Measurements from ENCODE around the gene RAD51. TPM values are rescaled to one million over a fixed set of nuclear protein-coding genes. Genes with fewer than 3 reads are reported as not detected.
A peak's percentile ranks its signal among the peaks of the same experiment; 100 is the strongest.

RAD51 gene
- under 1 TPM in 3 of 4 donors, not detected in 1; 0.56 to 0.75 (median 0.60) TPM for total RNA-seq

DNA sequence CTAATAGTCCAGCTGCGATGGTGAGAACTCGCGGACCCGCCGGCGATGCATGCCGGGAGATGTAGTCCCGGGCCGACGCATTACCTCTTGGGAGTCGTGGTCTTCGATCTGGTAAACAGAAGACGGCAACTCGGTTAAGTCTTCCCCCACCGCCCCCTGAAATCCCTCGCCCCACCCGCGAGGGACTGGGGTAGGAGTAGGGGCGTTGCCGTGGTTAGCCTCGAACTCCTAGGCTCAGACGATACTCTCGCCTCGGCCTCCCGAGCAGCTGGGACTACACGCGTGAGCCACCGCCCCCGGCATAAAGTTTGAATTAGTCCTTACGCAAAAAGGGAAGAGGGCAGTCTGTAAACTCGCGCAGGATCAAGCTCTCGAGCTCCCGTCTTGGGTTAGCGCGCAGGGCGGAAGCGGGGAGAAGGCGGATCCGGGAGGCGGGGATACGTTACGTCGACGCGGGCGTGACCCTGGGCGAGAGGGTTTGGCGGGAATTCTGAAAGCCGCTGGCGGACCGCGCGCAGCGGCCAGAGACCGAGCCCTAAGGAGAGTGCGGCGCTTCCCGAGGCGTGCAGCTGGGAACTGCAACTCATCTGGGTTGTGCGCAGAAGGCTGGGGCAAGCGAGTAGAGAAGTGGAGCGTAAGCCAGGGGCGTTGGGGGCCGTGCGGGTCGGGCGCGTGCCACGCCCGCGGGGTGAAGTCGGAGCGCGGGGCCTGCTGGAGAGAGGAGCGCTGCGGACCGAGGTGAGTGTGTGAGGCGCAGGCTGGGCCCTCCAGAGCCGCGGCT is at the start of gene RAD51:
RAD51 (plus strand) TSS at position 487 of the 781 bp plus-strand sequence. CDS start 3,585 bp downstream, outside the sequence.
- ATAC-seq = peak; percentile 98
- Histone ChIP-seq H3K4me3 (peak within 1 kb of the TSS; percentile 92 to 99 (median 94)), H3K9me3 (no peaks in the 10 kb centered on the region), H3K27ac (peak within 1 kb of the TSS; percentile 99 to 100 (median 100)), H3K27me3 (no peaks in the 10 kb centered on the region), H3K36me3 (peaks cover 0 to 9% of the 10 kb centered on the region in 2 donors), H3K4me1 (peaks cover 16 to 20% of the 10 kb centered on the region in 2 donors)
- intact Hi-C loops (cut with DNase I; ENCODE audit: low total_unique reads) (loop anchor here (1.0 to 5.0 kb wide), 4 partner anchors 60 to 197 kb away; partner anchors contain the start of genes DNAJC17, RMDN3, VPS18 and ZFYVE19), in situ Hi-C loops (cut with MboI; ENCODE audit: low sequenced_read_pairs in 4 of 4) (loop anchor here in 2 of 4 donors (5.0 to 25.0 kb wide), 4 partner anchors 92 to 200 kb away; partner anchors contain the start of genes KNL1 (in 1 of the 2) and VPS18 (in 1 of the 2))
- peak; percentile 80 to 86 for DNase-seq
- TF ChIP-seq, protein P1, sequence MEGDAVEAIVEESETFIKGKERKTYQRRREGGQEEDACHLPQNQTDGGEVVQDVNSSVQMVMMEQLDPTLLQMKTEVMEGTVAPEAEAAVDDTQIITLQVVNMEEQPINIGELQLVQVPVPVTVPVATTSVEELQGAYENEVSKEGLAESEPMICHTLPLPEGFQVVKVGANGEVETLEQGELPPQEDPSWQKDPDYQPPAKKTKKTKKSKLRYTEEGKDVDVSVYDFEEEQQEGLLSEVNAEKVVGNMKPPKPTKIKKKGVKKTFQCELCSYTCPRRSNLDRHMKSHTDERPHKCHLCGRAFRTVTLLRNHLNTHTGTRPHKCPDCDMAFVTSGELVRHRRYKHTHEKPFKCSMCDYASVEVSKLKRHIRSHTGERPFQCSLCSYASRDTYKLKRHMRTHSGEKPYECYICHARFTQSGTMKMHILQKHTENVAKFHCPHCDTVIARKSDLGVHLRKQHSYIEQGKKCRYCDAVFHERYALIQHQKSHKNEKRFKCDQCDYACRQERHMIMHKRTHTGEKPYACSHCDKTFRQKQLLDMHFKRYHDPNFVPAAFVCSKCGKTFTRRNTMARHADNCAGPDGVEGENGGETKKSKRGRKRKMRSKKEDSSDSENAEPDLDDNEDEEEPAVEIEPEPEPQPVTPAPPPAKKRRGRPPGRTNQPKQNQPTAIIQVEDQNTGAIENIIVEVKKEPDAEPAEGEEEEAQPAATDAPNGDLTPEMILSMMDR (IDR thresholded peaks at IDR 0.05 in 4 of 5, conservative IDR thresholded peaks at IDR 0.05 in 1 of 5) = no peak
- TF ChIP-seq POLR2A (IDR thresholded peaks at IDR 0.05) = peak; percentile 39 to 46

DNA sequence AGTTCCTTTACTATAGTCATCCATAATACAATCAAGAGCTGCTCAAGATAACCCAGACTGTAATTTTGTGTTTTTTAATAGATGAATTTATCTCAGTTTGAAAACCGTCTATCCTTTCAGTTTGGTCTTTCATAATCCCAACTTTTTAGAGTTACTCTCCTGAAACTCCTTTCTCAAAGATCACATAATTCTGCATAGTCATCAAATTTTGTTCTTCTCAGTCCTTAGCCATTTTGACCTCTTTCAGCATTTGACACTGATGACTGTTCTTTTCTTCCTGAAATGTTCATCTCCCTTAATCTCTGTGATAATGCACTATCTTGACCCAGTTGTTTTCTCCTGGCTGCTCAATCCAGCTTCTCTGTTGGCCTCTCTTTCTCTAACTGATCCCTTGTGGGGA is 47.5 kb upstream of the RAD51 start:
- TF ChIP-seq, protein P1 (IDR thresholded peaks at IDR 0.05 in 4 of 5, conservative IDR thresholded peaks at IDR 0.05 in 1 of 5) = no peak
- TF ChIP-seq POLR2A (IDR thresholded peaks at IDR 0.05) = no peak
- no peaks in the 10 kb centered on the region for H3K9me3 ChIP-seq
- in situ Hi-C loops (cut with MboI; ENCODE audit: low sequenced_read_pairs in 4 of 4) = no loop called here
- intact Hi-C loops (cut with DNase I; ENCODE audit: low total_unique reads) = no loop called here
- H3K27me3 ChIP-seq = no peaks in the 10 kb centered on the region
- H3K27ac ChIP-seq = no peak overlapping the region
- ATAC-seq (no peak), DNase-seq (no peak)
- H3K4me3 ChIP-seq = no peak overlapping the region
- no peaks in the 10 kb centered on the region for H3K36me3 ChIP-seq
- no peaks in the 10 kb centered on the region for H3K4me1 ChIP-seq

DNA sequence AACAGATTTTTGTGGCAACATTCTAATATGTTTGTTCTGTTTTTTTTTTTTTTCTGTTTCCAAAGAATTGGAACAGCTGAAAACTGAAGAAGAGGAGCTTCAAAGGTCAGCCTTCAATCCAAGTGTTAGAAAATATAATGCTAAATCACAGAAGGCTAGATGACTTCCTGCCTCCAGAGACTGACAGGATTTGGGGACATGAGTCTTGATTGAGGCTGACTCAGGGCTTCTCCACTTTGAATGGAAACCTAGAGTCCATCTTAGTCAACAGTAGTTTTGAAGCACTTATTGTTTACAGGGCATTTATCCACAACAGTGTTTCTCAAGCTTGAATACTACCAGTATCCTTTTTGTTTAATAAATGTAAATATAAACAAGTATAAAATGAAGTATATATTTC is 44.5 kb upstream of the RAD51 start:
- H3K9me3 ChIP-seq = no peaks in the 10 kb centered on the region
- DNase-seq = no peak
- in situ Hi-C loops (cut with MboI; ENCODE audit: low sequenced_read_pairs in 4 of 4) = no loop called here
- no peak overlapping the region for H3K4me3 ChIP-seq
- no peaks in the 10 kb centered on the region for H3K36me3 ChIP-seq
- no peaks in the 10 kb centered on the region for H3K27me3 ChIP-seq
- ATAC-seq = no peak
- no peaks in the 10 kb centered on the region for H3K4me1 ChIP-seq
- intact Hi-C loops (cut with DNase I; ENCODE audit: low total_unique reads) = no loop called here
- H3K27ac ChIP-seq = no peak overlapping the region
- TF ChIP-seq POLR2A (IDR thresholded peaks at IDR 0.05) = no peak
- TF ChIP-seq, protein P1 (IDR thresholded peaks at IDR 0.05 in 4 of 5, conservative IDR thresholded peaks at IDR 0.05 in 1 of 5) = no peak

DNA sequence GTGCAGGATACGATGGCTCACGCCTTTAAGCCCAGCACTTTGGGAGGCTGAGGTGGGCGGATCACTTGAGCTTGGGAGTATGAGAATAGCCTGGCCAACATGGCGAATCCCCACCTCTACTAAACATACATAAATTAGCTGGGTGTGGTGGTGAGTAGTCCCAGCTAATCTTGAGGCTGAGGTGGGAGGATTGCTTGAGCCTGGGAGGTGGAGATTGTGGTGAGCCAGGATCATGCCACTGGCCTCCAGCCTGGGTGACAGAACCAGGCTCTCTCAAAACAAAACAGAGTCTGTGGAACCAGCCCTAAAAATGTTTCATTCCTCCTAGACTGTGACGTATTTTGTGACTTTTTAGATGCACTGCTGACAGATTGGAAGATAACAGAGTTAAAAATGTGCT is 34.3 kb upstream of the RAD51 start:
- TF ChIP-seq POLR2A (IDR thresholded peaks at IDR 0.05) = no peak
- TF ChIP-seq, protein P1 (IDR thresholded peaks at IDR 0.05 in 4 of 5, conservative IDR thresholded peaks at IDR 0.05 in 1 of 5) = no peak
- in situ Hi-C loops (cut with MboI; ENCODE audit: low sequenced_read_pairs in 4 of 4) = no loop called here
- H3K4me1 ChIP-seq = no peaks in the 10 kb centered on the region

More for the DNA sequence above, 34.3 kb upstream of the RAD51 start:
- ATAC-seq (no peak), DNase-seq (no peak)
- H3K9me3 ChIP-seq = no peaks in the 10 kb centered on the region
- H3K36me3 ChIP-seq = no peaks in the 10 kb centered on the region
- H3K27ac ChIP-seq = no peak overlapping the region
- no peaks in the 10 kb centered on the region for H3K27me3 ChIP-seq
- H3K4me3 ChIP-seq = no peak overlapping the region
- intact Hi-C loops (cut with DNase I; ENCODE audit: low total_unique reads) = no loop called here
